ENCODE measurements around the gene TNRC18. TPM values are rescaled to one million over a fixed set of nuclear protein-coding genes. Genes with fewer than 3 reads are reported as not detected.

TNRC18 gene
- total and polyA plus RNA-seq, 9 of the 15 experiments (the other 6 are each of a cell fraction or from before 2014, with no cell fraction given) = 0.03 to 43.2 (median 18.0) TPM

DNA sequence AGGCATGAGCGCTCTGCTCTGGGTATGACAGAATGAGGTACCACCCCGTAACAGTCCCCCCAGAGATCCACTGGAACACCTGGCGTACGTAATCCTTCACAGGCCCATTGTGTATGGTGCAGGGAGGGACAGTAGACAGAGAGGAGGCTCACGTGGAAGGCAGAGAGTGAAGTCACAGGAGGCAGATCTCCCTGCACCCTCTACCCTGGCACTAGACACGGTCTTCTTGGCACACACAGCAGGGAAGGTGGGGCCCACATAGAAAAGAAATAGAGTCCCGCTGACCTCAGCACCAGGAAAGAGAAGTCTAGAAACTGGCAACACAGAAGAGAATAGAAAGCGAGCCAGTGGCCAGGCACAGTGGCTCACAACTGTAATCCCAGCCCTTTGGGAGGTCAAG, 89.0 kb downstream of the TNRC18 start:
- Histone ChIP-seq H3K4me1 (replicated peaks in 1 of 2; ENCODE audit: control insufficient read depth in 2 of 2, insufficient read depth in 2 of 2, low read length in 2 of 2) (peaks cover 2 to 3% of the 10 kb centered on the region in 2 experiments; a peak in 1 of 5 replicates), H4K20me1 (replicated peaks; ENCODE audit: control insufficient read depth, insufficient read depth, low read length) (no peaks in the 10 kb centered on the region), H2AFZ (ENCODE audit: low read depth, low read length) (no peak overlapping the region), H3K27me3 (ENCODE audit: control insufficient read depth in 2 of 2, insufficient read depth in 2 of 2, low read length in 2 of 2) (no peaks in the 10 kb centered on the region), H3K79me2 (ENCODE audit: control insufficient read depth, insufficient read depth, low read length) (no peaks in the 10 kb centered on the region), H3K9me3 (replicated peaks; ENCODE audit: control insufficient read depth, insufficient read depth, low read depth, low read length) (no peaks in the 10 kb centered on the region), H3K4me3 (no peak overlapping the region), H3K4me2 (ENCODE audit: insufficient read depth, low read length) (no peak overlapping the region), H3K9me1 (ENCODE audit: control insufficient read depth, insufficient read depth, low read length) (no peaks in the 10 kb centered on the region), H3K9ac (ENCODE audit: insufficient read depth in 1 of 2, low read depth in 2 of 2, low read length in 2 of 2) (no peak overlapping the region), H3K36me3 (ENCODE audit: control insufficient read depth, insufficient read depth, low read length) (peaks cover 10% of the 10 kb centered on the region; the same call in 1 of the 3 replicates), H3K27ac (ENCODE audit: extremely low read depth, low read depth, low read length) (no peak overlapping the region)
- CTCF ChIA-PET (ENCODE audit: low intra/inter-chr PET ratio) = no interaction called here
- no TSS peak for BruUV-seq (replicated peaks)
- ATAC-seq = no peak
- DNase-seq (ENCODE audit: extremely low read depth in 1 of 4, low spot score in 3 of 4) = no peak
- intact Hi-C loops (cut with micrococcal nuclease) = no loop called here
- FAIRE-seq = no peak
- TF ChIP-seq MYNN (IDR thresholded peaks at IDR 0.05) (no peak), MYNN (CRISPR knock-in tag; IDR thresholded peaks at IDR 0.05) (no peak), OTX1 (CRISPR knock-in tag; IDR thresholded peaks at IDR 0.05) (no peak), FOXK1 (CRISPR knock-in tag; IDR thresholded peaks at IDR 0.05; ENCODE audit: borderline replicate concordance) (no peak)
- TF ChIP-seq, protein P1, sequence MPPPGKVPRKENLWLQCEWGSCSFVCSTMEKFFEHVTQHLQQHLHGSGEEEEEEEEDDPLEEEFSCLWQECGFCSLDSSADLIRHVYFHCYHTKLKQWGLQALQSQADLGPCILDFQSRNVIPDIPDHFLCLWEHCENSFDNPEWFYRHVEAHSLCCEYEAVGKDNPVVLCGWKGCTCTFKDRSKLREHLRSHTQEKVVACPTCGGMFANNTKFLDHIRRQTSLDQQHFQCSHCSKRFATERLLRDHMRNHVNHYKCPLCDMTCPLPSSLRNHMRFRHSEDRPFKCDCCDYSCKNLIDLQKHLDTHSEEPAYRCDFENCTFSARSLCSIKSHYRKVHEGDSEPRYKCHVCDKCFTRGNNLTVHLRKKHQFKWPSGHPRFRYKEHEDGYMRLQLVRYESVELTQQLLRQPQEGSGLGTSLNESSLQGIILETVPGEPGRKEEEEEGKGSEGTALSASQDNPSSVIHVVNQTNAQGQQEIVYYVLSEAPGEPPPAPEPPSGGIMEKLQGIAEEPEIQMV (tag; conservative IDR thresholded peaks at IDR 0.05; ENCODE audit: low read depth) = no peak
- TF ChIP-seq, protein P2, sequence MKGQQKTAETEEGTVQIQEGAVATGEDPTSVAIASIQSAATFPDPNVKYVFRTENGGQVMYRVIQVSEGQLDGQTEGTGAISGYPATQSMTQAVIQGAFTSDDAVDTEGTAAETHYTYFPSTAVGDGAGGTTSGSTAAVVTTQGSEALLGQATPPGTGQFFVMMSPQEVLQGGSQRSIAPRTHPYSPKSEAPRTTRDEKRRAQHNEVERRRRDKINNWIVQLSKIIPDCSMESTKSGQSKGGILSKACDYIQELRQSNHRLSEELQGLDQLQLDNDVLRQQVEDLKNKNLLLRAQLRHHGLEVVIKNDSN (CRISPR knock-in tag; IDR thresholded peaks at IDR 0.05) = no peak
- POLR2A ChIA-PET = interaction anchor here (0.7 kb wide), 1 partner anchor 40 kb away, joined by 3 read pairs; no protein-coding TSS in a partner anchor
- WGBS (ENCODE audit: insufficient coverage, low coverage, missing lambda C conversion rate) = 82% methylated on average over 8 of the region's 8 CpGs
- in situ Hi-C loops (cut with MboI) = no loop called here
